ENCODE data around the gene UGT2B28.
"Not testable (repeated sequence)": the region's sequence is repeated elsewhere in the genome, so short reads cannot be mapped to it uniquely, and the experiment has no call there.

Gene UGT2B28

GRCh38 chr4:69331304-69331703, 51.0 kb downstream of the UGT2B28 start:
- in situ Hi-C loops (cut with HindIII; ENCODE audit: low pct_ligation_motif_present, low pct_unique_long_range_greater_than_20kb, low sequenced_read_pairs), result not testable (repeated sequence)
- peak; percentile 70 for DNase-seq

GRCh38 chr4:69335485-69335884, 55.2 kb downstream of the UGT2B28 start:
- in situ Hi-C loops (cut with HindIII; ENCODE audit: low pct_ligation_motif_present, low pct_unique_long_range_greater_than_20kb, low sequenced_read_pairs), result not testable (repeated sequence)

GRCh38 chr4:69343114-69343513, 62.8 kb downstream of the UGT2B28 start:
- DNase-seq; in situ Hi-C loops (cut with HindIII; ENCODE audit: low pct_ligation_motif_present, low pct_unique_long_range_greater_than_20kb, low sequenced_read_pairs): not testable (repeated sequence)

More at GRCh38 chr4:69335485-69335884, 55.2 kb downstream of the UGT2B28 start:
- DNase-seq, result peak; percentile 33

- in situ Hi-C loops (cut with HindIII; ENCODE audit: low pct_ligation_motif_present, low pct_unique_long_range_greater_than_20kb, low sequenced_read_pairs); DNase-seq: not testable (repeated sequence)
These were observed 63.5 kb downstream of the UGT2B28 start for GRCh38 chr4:69343558-69344420.

All from ACHN (cell line).